ENCODE measurements around the gene GOLM1. TPM values are rescaled to one million over a fixed set of nuclear protein-coding genes. Genes with fewer than 3 reads are reported as not detected.

Gene GOLM1
- total and polyA plus RNA-seq, 2 donors from 2014 or later: 88.6 to 133 TPM

- FAIRE-seq (no peak), DNase-seq (peak in 1 of 5 donors; percentile 6)
- peaks cover 0 to 5% (median 3%) of the 10 kb centered on the region in 3 donors for H3K36me3 ChIP-seq (ENCODE audit: control insufficient read depth in 2 of 3, insufficient read depth in 3 of 3, low read length in 3 of 3)
- H3K9me3 ChIP-seq (ENCODE audit: control insufficient read depth in 2 of 3, insufficient read depth in 1 of 3, low read length in 3 of 3): no peaks in the 10 kb centered on the region
- H3K27ac ChIP-seq (ENCODE audit: low read depth in 2 of 2, low read length in 2 of 2): no peak overlapping the region
- intact Hi-C loops (cut with DNase I): no loop called here
- no peaks in the 10 kb centered on the region for H3K27me3 ChIP-seq (ENCODE audit: control insufficient read depth, insufficient read depth, low read length)
- no peaks in the 10 kb centered on the region for H3K4me1 ChIP-seq (ENCODE audit: control insufficient read depth in 2 of 3, insufficient read depth in 2 of 3, low read depth in 1 of 3, low read length in 3 of 3)
- no peak overlapping the region for H3K4me3 ChIP-seq (ENCODE audit: low read length in 3 of 3)
- H3K9ac ChIP-seq (ENCODE audit: low read length in 3 of 3): no peak overlapping the region
- no peak for TF ChIP-seq CTCF (IDR thresholded peaks at IDR 0.05; ENCODE audit: borderline replicate concordance, extremely low read depth, insufficient read depth)
These were observed 105.2 kb downstream of the GOLM1 start for GRCh38 chr9:85994191-85994590.

- no peak overlapping the region for H3K27ac ChIP-seq (ENCODE audit: low read depth in 2 of 2, low read length in 2 of 2)
- no peaks in the 10 kb centered on the region for H3K4me1 ChIP-seq (ENCODE audit: control insufficient read depth in 2 of 3, insufficient read depth in 2 of 3, low read depth in 1 of 3, low read length in 3 of 3)
- peaks cover 0 to 9% (median 4%) of the 10 kb centered on the region in 3 donors for H3K36me3 ChIP-seq (ENCODE audit: control insufficient read depth in 2 of 3, insufficient read depth in 3 of 3, low read length in 3 of 3)
- no peaks in the 10 kb centered on the region for H3K27me3 ChIP-seq (ENCODE audit: control insufficient read depth, insufficient read depth, low read length)
- no peak overlapping the region for H3K4me3 ChIP-seq (ENCODE audit: low read length in 3 of 3)
- no peak overlapping the region for H3K9ac ChIP-seq (ENCODE audit: low read length in 3 of 3)
- intact Hi-C loops (cut with DNase I): no loop called here
- FAIRE-seq: no peak
- TF ChIP-seq CTCF (IDR thresholded peaks at IDR 0.05; ENCODE audit: borderline replicate concordance, extremely low read depth, insufficient read depth): no peak
- no peak for DNase-seq
- H3K9me3 ChIP-seq (ENCODE audit: control insufficient read depth in 2 of 3, insufficient read depth in 1 of 3, low read length in 3 of 3): no peaks in the 10 kb centered on the region
These were observed 112.1 kb downstream of the GOLM1 start for GRCh38 chr9:85987236-85987635.

- Histone ChIP-seq H3K4me3 (ENCODE audit: low read length in 3 of 3) (no peak overlapping the region), H3K27ac (ENCODE audit: low read depth in 2 of 2, low read length in 2 of 2) (no peak overlapping the region), H3K27me3 (ENCODE audit: control insufficient read depth, insufficient read depth, low read length) (no peaks in the 10 kb centered on the region), H3K9ac (ENCODE audit: low read length in 3 of 3) (no peak overlapping the region), H3K36me3 (ENCODE audit: control insufficient read depth in 2 of 3, insufficient read depth in 3 of 3, low read length in 3 of 3) (peaks cover 4 to 14% (median 12%) of the 10 kb centered on the region in 3 donors), H3K9me3 (ENCODE audit: control insufficient read depth in 2 of 3, insufficient read depth in 1 of 3, low read length in 3 of 3) (no peaks in the 10 kb centered on the region), H3K4me1 (ENCODE audit: control insufficient read depth in 2 of 3, insufficient read depth in 2 of 3, low read depth in 1 of 3, low read length in 3 of 3) (no peaks in the 10 kb centered on the region)
- no peak for TF ChIP-seq CTCF (IDR thresholded peaks at IDR 0.05; ENCODE audit: borderline replicate concordance, extremely low read depth, insufficient read depth)
- no peak for FAIRE-seq
- intact Hi-C loops (cut with DNase I): no loop called here
- DNase-seq: no peak
These were observed 114.9 kb downstream of the GOLM1 start for GRCh38 chr9:85984457-85984856.

GRCh38 chr9:85981369-85981768 lies 118.0 kb downstream of the GOLM1 start:
- Histone ChIP-seq H3K4me3 (ENCODE audit: low read length in 3 of 3) (no peak overlapping the region), H3K27me3 (ENCODE audit: control insufficient read depth, insufficient read depth, low read length) (no peaks in the 10 kb centered on the region), H3K36me3 (ENCODE audit: control insufficient read depth in 2 of 3, insufficient read depth in 3 of 3, low read length in 3 of 3) (peaks cover 4 to 28% (median 16%) of the 10 kb centered on the region in 3 donors), H3K9me3 (ENCODE audit: control insufficient read depth in 2 of 3, insufficient read depth in 1 of 3, low read length in 3 of 3) (no peaks in the 10 kb centered on the region), H3K9ac (ENCODE audit: low read length in 3 of 3) (no peak overlapping the region), H3K4me1 (ENCODE audit: control insufficient read depth in 2 of 3, insufficient read depth in 2 of 3, low read depth in 1 of 3, low read length in 3 of 3) (no peaks in the 10 kb centered on the region), H3K27ac (ENCODE audit: low read depth in 2 of 2, low read length in 2 of 2) (no peak overlapping the region)
- no peak for DNase-seq
- FAIRE-seq: no peak
- TF ChIP-seq CTCF (IDR thresholded peaks at IDR 0.05; ENCODE audit: borderline replicate concordance, extremely low read depth, insufficient read depth): no peak
- intact Hi-C loops (cut with DNase I): no loop called here

Measured in kidney (tissue), 14 donors.